HEK293T (cell line): Measurements from ENCODE around the gene HSPA9.

Experiments used
- CTCF ChIA-PET: fragments of 350-600 bp; formaldehyde crosslinking; extraction: SDS; loops from one replicate; lab custom pipeline; 2021; ENCODE audit warnings: antibody characterized with exemption, inconsistent platforms; lab: Yijun Ruan, JAX
- POLR2A ChIA-PET: fragments of 350-600 bp; formaldehyde crosslinking; extraction: SDS; loops from one replicate; lab custom pipeline; 2020; ENCODE audit warnings: antibody characterized with exemption, inconsistent platforms; lab: Yijun Ruan, JAX
- DNase-seq: peaks from one replicate; pipeline ENCODE4 v3.0.0; 2012; ENCODE audit warnings: mixed read lengths; ENCODE audit errors: extremely low spot score
- ARNT ChIP-seq: fragments of 450-650 bp; IDR thresholded peaks from 2 replicates; pipeline ENCODE4 v1.6.1; 2017; ENCODE audit warnings: mild to moderate bottlenecking
- BHLHE40 ChIP-seq: fragments of 450-650 bp; IDR thresholded peaks from 2 replicates; pipeline ENCODE4 v1.6.1; 2016; ENCODE audit warnings: mild to moderate bottlenecking, moderate library complexity, borderline replicate concordance
- CTBP1 ChIP-seq: fragments of 450-650 bp; IDR thresholded peaks from 2 replicates; pipeline ENCODE4 v1.6.1; 2016; ENCODE audit warnings: borderline replicate concordance
- ELF4 ChIP-seq: fragments of 450-650 bp; IDR thresholded peaks from 2 replicates; pipeline ENCODE4 v1.6.1; 2017; ENCODE audit warnings: antibody characterized with exemption
- FOXA1 ChIP-seq: fragments of 450-650 bp; IDR thresholded peaks from 2 replicates; pipeline ENCODE4 v1.6.1; 2016; ENCODE audit warnings: mild to moderate bottlenecking
- FOXK2 ChIP-seq: fragments of 450-650 bp; IDR thresholded peaks from 2 replicates; pipeline ENCODE4 v1.6.1; 2016; ENCODE audit warnings: mild to moderate bottlenecking
- FOXM1 ChIP-seq: fragments of 450-650 bp; IDR thresholded peaks from 2 replicates; pipeline ENCODE4 v1.6.1; 2017; ENCODE audit warnings: mild to moderate bottlenecking, borderline replicate concordance
- HDGF ChIP-seq: fragments of 450-650 bp; IDR thresholded peaks from 2 replicates; pipeline ENCODE4 v1.6.1; 2017; ENCODE audit warnings: antibody characterized with exemption, borderline replicate concordance
- L3MBTL2 ChIP-seq: fragments of 450-650 bp; conservative IDR thresholded peaks from 2 replicates; pipeline ENCODE4 v1.6.1; 2016; ENCODE audit warnings: mild to moderate bottlenecking
- LEF1 ChIP-seq: fragments of 450-650 bp; IDR thresholded peaks from 2 replicates; pipeline ENCODE4 v1.6.1; 2017; ENCODE audit warnings: mild to moderate bottlenecking, borderline replicate concordance
- NFRKB ChIP-seq: fragments of 450-650 bp; IDR thresholded peaks from 2 replicates; pipeline ENCODE4 v1.6.1; 2016; ENCODE audit warnings: mild to moderate bottlenecking, moderate library complexity
- SP1 ChIP-seq: fragments of 450-650 bp; IDR thresholded peaks from 2 replicates; pipeline ENCODE4 v1.6.1; 2017
- SUZ12 ChIP-seq: fragments of 450-650 bp; IDR thresholded peaks from 2 replicates; pipeline ENCODE4 v1.6.1; 2016; ENCODE audit warnings: mild to moderate bottlenecking
- TARDBP ChIP-seq: fragments of 450-650 bp; IDR thresholded peaks from 2 replicates; pipeline ENCODE4 v1.6.1; 2016
- ZNF384 ChIP-seq: fragments of 450-650 bp; IDR thresholded peaks from 2 replicates; pipeline ENCODE4 v1.6.1; 2016
- TF ChIP-seq, protein P1 (sequence below): fragments of 450-650 bp; IDR thresholded peaks from 2 replicates; pipeline ENCODE4 v1.6.1; 2016

The HSPA9 gene

GRCh38 chr5:138552657-138553056 is 22.5 kb downstream of the HSPA9 start:
- TF ChIP-seq NFRKB, result no peak
- TF ChIP-seq FOXK2, result no peak
- no peak for TF ChIP-seq L3MBTL2
- TF ChIP-seq SUZ12, result no peak
- no peak for TF ChIP-seq FOXM1
- TF ChIP-seq SP1, result no peak
- TF ChIP-seq, protein P1, sequence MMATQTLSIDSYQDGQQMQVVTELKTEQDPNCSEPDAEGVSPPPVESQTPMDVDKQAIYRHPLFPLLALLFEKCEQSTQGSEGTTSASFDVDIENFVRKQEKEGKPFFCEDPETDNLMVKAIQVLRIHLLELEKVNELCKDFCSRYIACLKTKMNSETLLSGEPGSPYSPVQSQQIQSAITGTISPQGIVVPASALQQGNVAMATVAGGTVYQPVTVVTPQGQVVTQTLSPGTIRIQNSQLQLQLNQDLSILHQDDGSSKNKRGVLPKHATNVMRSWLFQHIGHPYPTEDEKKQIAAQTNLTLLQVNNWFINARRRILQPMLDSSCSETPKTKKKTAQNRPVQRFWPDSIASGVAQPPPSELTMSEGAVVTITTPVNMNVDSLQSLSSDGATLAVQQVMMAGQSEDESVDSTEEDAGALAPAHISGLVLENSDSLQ, result no peak
- TF ChIP-seq BHLHE40, result no peak
- TF ChIP-seq HDGF, result no peak
- TF ChIP-seq ELF4, result no peak
- no peak for TF ChIP-seq ARNT
- no peak for TF ChIP-seq ZNF384
- TF ChIP-seq CTBP1, result no peak
- no peak for TF ChIP-seq FOXA1
- TF ChIP-seq TARDBP, result no peak
- no peak for TF ChIP-seq LEF1
- ChIA-PET CTCF (no interaction called here), POLR2A (interaction anchor here (1.0 to 4.2 kb wide), 2 partner anchors 10 to 16 kb away, joined by 4 to 34 read pairs; partner anchors contain the start of gene ETF1)
- DNase-seq, result no peak

DNA sequence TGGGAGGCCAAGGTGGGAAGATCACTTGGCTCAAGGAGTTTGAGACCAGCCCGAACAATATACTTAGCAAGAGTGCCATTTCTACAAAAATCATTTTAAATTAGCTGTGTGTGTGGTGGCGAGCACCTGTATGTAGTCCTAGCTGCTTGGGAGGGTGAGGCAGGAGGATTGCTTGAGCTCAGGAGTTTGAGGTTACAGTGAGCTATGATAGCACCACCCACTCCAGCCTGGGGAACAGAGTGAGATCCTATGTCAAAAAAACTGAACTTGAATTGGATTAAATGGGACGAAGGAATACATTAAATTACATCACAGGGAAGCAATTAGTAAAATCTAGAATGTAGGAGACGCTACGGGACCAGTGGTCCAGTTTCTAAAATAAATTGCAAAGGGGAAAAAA is 25.8 kb downstream of the HSPA9 start:
- TF ChIP-seq ARNT (no peak), FOXK2 (no peak), FOXM1 (no peak), CTBP1 (no peak), BHLHE40 (no peak), SUZ12 (no peak), LEF1 (no peak), TARDBP (no peak), ZNF384 (no peak), NFRKB (no peak), FOXA1 (no peak), HDGF (no peak), ELF4 (no peak), L3MBTL2 (no peak), SP1 (no peak)
- TF ChIP-seq, protein P1, result no peak
- ChIA-PET POLR2A (no interaction called here), CTCF (no interaction called here)
- DNase-seq, result no peak

GRCh38 chr5:138545919-138546562 is 29.2 kb downstream of the HSPA9 start:
- CTCF ChIA-PET, result interaction anchor here (1.2 kb wide), 1 partner anchor 91 kb away, joined by 5 read pairs; no protein-coding TSS in a partner anchor
- TF ChIP-seq HDGF, result no peak
- no peak for TF ChIP-seq TARDBP
- TF ChIP-seq L3MBTL2, result no peak
- TF ChIP-seq FOXK2, result no peak
- TF ChIP-seq CTBP1, result no peak
- TF ChIP-seq FOXM1, result no peak
- POLR2A ChIA-PET, result no interaction called here
- DNase-seq, result no peak

GRCh38 chr5:138544181-138545134 is 30.7 kb downstream of the HSPA9 start:
- TF ChIP-seq FOXA1 (no peak), ELF4 (no peak), BHLHE40 (no peak), FOXK2 (no peak), ZNF384 (peak; percentile 32; the same call in 1 of the 2 replicates), L3MBTL2 (no peak)
- TF ChIP-seq, protein P1, result peak; percentile 49
- CTCF ChIA-PET, result no interaction called here
- POLR2A ChIA-PET, result interaction anchor here (1.3 to 3.1 kb wide), 10 partner anchors 8 to 208 kb away, joined by 3 to 34 read pairs (median 5); partner anchors contain the start of genes HSPA9 and REEP2
- no peak for DNase-seq

DNA sequence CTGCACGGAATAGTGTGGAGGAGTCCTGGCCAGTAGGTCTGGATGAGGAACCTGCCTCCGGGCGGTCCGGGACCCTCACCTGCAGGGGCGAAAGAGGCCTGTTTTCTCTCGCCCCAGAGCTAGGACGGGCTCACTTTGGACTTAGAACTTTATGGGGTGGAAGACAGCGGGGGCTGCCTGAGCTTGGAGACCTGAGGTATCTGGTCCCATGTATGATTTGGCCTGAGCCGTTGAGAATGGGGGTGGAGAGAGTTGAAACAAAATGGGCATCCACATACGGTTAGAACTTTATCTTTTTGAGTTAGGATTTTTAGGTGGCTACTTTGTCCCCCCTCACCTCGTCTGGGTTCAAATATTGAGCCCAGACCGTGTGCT is 31.5 kb downstream of the HSPA9 start:
- DNase-seq, result peak; percentile 54
- no peak for TF ChIP-seq ELF4
- no peak for TF ChIP-seq NFRKB
- TF ChIP-seq HDGF, result no peak
- TF ChIP-seq LEF1, result no peak
- TF ChIP-seq CTBP1, result no peak
- TF ChIP-seq L3MBTL2, result no peak; the same call in 1 of the 2 replicates
- no peak for TF ChIP-seq ARNT
- TF ChIP-seq BHLHE40, result no peak
- TF ChIP-seq SP1, result no peak
- no peak for TF ChIP-seq TARDBP
- no peak for TF ChIP-seq FOXA1
- no peak for TF ChIP-seq ZNF384
- TF ChIP-seq FOXM1, result no peak
- TF ChIP-seq, protein P1, result no peak
- no peak for TF ChIP-seq SUZ12
- no peak for TF ChIP-seq FOXK2
- ChIA-PET POLR2A (interaction anchor here (0.8 to 3.1 kb wide), 23 partner anchors 9 to 330 kb away, joined by 3 to 34 read pairs (median 4); partner anchors contain the start of genes FAM53C, HSPA9 and REEP2), CTCF (no interaction called here)
